NCI-H1930 (cell line): ENCODE measurements around the gene LRRC36.

Experiments used
- DNase-seq, 2 experiments: peaks; one replicate each; lab custom pipeline; 2025; lab: John Stamatoyannopoulos, UW

LRRC36 gene

DNA sequence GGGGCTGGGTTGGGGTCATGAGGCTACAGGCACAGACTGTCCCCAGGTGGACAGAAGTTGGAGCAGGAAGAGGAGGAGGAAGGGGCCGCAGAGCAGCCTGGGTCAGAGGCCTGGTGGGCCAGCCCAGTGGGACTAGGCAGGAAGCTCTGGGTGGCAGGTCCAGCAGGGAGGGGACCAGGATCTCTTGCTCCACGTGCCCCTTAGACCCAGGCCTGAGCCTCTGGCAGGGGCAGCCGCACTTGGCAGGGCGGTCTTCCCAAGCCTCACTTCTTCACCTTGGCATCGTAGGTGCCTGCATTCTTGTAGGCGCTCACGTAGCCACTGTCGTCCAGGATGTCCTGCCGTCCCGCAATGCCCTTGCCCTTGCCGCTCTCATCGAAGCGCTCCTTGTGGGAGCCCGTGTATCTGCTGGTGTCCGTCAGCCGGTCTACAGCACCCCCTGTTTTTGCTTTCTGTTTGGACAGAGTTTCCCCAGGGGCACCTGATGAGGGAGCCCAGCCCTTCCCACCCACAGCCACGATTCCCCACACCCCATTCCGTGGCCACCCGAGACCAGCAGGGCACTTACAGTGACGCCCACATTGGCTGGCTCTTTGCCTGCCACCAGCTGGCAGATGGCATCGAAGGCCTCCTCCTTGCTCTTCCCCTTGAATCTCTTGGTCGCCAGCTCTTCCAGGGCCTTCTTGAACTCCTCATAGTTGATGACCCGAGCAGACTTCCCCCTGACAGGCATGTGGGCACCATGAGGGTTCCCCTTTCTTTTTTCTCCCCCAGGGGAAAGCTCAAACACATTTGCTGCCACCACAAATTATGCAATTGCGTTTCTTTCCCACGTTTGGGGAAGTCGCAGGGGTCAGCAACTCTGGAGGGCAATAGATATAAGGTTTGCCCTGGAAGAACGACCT lies 63.5 kb downstream of the LRRC36 start:
- DNase-seq: no peak

GRCh38 chr16:67390816-67391423 lies 64.3 kb downstream of the LRRC36 start:
- DNase-seq: no peak

GRCh38 chr16:67391424-67392300 lies 65.0 kb downstream of the LRRC36 start:
- no peak for DNase-seq

- DNase-seq: no peak
Observed at GRCh38 chr16:67392301-67393059, 65.9 kb downstream of the LRRC36 start.

- peak; percentile 70 to 78 for DNase-seq
Observed at GRCh38 chr16:67393111-67393787, 66.6 kb downstream of the LRRC36 start, which contains the start of gene TPPP3. TPPP3 (minus strand) TSS chr16:67393498; CDS start chr16:67391111, 2,387 bp downstream.

GRCh38 chr16:67393788-67394154 lies 67.2 kb downstream of the LRRC36 start:
- no peak for DNase-seq

GRCh38 chr16:67394155-67395104 lies 67.8 kb downstream of the LRRC36 start:
- DNase-seq: no peak

GRCh38 chr16:67395105-67395457 lies 68.5 kb downstream of the LRRC36 start:
- no peak for DNase-seq

DNA sequence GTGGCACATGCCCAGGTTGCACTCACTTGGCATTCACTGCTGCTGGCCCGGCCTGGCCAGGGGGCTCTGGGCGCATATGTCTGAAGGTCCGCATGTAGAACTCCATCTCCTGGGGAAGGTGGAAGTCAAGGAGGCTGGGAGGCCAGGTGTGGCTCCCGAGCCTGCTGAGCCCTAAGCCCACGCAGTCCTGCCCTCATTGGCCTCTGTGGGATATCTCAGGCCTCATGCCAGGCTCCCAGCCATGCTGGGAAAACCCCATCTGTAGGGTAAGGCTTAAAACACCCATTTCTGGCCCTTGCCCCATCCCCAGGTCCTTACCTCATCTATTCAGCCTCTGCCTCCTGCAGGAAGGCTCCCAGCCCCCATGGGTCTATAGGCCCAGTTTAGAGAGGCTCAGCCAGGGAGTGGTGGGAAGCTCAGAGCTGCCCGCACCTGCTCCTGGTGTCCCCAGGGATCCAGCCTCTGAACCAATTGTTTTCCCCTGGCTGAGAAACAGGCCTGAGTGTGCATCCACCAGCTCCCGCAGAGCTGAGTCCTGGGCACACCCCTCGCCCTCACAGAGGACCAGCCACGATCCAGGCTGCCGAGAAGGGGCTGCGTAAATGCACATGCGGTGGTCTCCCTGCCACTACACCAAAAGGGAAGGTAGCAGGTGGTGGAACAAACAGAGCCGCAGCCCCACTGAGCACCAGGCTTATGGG lies 69.0 kb downstream of the LRRC36 start:
- DNase-seq: peak; percentile 51 to 54

DNA sequence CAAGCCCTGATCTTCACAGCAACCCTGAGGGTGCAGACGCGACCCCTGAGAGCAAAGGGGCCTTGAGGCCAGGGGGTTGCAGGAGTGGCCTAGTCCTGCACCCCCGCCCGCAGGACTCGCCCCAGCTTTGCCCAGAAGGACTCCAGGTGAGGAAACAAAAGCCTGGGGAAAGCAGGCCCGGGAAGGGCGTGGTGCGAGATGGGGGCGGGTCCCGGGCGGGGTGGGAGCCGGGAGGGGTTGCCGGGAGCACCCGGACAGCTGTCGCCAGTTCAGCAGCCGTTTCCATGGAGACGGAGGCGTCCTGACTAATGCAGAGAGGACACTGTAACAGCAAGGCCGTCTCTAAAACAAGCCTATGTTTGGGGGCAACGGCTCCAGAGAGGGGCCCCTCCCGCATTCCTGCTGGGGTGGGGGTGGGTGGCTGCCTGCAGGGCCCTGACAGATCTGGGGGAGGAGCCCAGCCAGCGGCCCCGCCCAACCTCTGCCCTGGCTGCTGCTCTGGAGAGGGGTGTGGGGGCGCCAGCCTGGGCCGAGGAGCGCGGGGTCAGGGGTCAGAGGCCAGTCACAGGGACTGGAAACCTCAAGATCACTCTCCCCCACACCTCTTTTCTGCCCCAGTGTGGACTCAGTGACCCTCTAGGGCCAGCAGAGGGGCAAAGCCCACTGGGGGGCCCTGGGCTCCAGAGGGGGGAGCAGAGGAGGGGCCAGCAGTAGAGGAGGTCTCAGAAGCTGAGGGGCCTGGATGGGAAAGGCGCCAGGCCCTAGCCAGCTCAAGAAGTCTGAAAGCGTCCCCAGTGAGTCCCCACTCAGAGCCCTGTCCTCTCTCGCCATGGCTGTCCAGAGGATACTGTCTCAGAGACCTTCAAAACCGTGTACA lies 69.8 kb downstream of the LRRC36 start:
- DNase-seq: peak; percentile 36 to 56

DNA sequence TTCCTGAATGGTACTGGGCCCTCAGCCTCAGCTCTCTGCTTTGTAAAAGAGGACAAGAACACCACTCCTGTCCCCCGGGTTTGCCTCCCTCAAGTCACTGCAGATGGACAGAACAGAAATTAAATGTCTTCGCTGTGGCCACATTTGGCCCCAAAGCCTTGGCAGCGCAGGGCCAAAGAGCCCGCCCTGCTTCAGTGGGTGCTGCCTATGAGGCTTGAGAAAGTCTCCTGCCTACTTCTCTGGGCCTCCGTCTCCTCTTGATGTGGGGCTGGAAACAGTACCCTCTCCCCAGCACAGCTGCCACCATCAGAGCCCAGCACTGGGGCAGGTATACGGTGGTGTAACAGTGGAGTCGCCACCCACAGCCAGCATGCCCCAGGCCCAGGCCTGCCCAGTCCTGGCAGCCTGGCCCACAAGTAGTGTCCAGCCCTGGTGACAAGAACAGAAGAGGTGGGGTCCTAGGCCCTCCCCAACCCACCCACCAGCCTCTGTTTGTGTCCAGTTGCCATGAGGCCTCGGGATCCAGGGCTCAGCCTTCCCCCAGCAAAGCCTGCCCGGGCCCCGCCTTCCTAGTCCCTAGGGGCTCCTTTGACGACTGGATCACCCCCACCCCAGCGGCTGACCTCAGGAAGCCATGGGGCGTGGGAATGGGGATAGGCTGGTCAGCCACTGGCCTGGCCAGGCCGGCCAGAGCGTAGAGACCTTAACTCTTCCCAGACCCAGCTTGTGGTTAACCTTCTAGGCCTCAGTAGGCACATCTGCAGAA lies 70.6 kb downstream of the LRRC36 start:
- no peak for DNase-seq

GRCh38 chr16:67397812-67398545 lies 71.4 kb downstream of the LRRC36 start:
- no peak for DNase-seq

GRCh38 chr16:67398546-67399217 lies 72.1 kb downstream of the LRRC36 start:
- DNase-seq: no peak

GRCh38 chr16:67399218-67399733 lies 72.7 kb downstream of the LRRC36 start:
- DNase-seq: no peak

GRCh38 chr16:67399749-67400704 lies 73.4 kb downstream of the LRRC36 start:
- no peak for DNase-seq
